ENCODE results near the gene ATP8B4.

The ATP8B4 gene

DNA sequence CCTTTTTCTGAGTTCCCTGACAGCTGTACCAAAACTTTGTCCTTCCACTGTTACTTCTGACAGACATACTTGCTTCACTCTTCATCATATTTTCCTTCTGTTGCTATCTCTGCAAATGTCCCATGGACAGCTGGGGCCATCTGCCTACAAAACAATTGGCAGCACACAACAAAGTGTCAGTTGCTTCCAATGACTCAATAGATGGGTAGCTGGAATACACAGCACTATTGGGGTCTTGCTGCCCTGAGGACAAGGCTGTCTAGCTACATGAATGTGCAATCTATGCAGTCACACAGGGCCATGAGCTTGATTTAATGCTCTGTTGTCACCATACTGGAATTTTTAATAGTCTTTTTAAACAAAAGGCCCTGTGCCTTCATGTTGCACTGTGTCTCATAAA is 305.4 kb downstream of the ATP8B4 start:
- no peak for DNase-seq (ENCODE audit: low read depth)

DNA sequence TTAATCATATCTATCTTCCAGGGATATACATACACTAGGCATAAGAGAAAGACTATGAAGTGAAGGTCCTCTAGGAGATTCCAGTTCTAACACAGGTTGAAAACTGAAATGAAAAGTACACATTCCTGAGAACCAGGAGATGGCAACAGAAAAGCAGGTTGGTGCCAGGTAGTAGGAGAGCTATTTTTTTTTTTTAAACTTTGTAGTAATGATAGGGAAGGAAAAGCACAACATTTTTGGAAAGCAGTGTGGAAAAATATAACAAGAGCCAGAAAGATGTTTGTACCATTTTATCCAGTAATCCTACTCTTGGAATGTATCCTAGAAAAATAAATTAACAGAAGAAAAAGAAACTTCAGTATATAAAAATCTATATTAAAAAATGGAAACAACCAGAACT is 308.3 kb downstream of the ATP8B4 start:
- no peak for DNase-seq (ENCODE audit: low read depth)

DNA sequence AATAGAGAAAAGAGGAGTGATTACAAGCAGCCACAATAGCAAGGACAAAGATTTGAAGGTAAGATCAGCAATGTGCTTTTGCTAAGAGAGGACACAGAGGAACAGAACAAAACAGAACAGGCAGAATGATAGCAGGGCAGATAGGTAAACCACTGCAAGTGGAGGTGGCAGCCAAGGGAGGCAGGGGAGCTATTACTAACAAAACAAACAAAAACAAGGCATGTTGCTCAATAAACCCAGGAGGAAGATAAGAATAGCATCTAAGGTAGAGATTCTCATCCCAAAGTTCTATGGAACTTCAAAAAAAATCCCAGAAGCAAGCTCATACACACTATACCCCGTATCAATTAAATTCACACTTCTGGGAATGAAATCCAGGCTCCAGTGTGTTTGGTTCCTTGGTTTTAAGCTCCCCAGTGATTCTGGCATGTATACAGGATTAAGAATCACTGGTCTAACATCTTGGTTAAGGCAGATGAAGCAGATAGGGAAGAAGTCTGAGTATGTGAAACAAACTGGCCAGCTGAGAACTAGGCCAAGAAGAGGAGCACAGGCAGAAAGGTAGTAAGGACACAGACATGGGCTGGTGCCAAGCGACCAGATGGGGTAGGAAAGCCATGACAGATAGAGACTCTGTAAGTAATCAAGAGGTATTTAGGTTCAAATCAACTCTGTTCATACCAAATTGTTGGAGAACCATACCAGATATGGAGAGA is 309.0 kb downstream of the ATP8B4 start:
- no peak for DNase-seq (ENCODE audit: low read depth)

DNA sequence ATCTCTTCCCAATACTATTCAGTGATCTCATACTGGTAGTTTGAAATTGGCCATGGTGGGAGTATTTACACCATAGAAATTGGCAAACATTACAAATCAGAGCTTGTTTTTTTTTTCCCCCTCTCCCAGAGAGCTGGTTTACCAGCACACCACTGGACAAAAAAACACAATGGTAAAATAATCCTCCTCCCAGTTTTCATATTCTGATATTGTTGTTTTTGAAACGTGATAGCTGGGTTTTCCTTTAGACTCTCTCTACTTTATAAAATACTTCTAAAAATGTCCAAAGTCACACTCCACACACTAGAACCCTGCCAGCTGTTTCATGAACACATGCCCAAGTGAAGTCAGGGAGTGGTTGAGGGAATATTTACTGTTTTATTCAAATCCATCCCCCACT is 310.7 kb downstream of the ATP8B4 start:
- no peak for DNase-seq (ENCODE audit: low read depth)

All from stimulated activated CD8-positive, alpha-beta memory T cell treated with anti-CD3 and anti-CD28 coated beads, Interleukin-4, amount 100 ng/mL, for 24 hours (primary cell).